Fibroblast of villous mesenchyme (primary cell): ENCODE data around the gene PCNX4. TPM values are rescaled to one million over a fixed set of nuclear protein-coding genes. Genes with fewer than 3 reads are reported as not detected.

Source experiments
- DNase-seq: peaks from one replicate; pipeline ENCODE4 v3.0.0-alpha.2; 2010; ENCODE audit warnings: low read depth
- H3K4me3 ChIP-seq: 2 replicates; pipeline ENCODE4 v1.5.1; 2011; ENCODE audit warnings: low read depth, mild to moderate bottlenecking, low read length
- CTCF ChIP-seq: IDR thresholded peaks from 2 replicates; pipeline ENCODE4 v1.5.1; 2012; ENCODE audit warnings: low read depth, mild to moderate bottlenecking, low read length; ENCODE audit not compliant: insufficient read depth
- total RNA-seq: library from RNA; depleted of rRNA; stranded (reverse); fragments of >200 nt; gene quantifications from 2 replicates; pipeline ENCODE4 v1.2.3, GENCODE V29; 2012

Gene PCNX4
- total RNA-seq, 1 donor: 138 TPM

DNA sequence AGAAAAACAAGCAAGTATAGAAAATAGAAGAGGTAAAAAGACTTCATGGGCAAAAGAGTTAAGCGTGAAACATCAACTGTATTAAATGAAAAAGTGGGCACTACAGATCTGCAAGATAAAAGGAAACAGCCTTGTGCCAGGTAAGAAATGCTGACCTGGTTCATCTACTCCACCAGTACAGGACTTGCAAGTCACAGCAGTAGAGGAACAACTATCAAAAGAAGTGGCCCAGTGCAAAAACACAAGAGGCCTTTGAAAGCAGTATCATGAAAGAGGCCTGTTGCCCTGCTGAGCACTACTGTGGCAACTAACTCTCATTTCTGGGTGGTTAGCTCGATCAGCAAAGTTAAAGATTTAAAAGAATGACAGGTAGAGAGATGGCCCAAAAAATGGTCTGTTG, 62.9 kb downstream of the PCNX4 start:
- DNase-seq: no peak
- no peak overlapping the region for H3K4me3 ChIP-seq
- TF ChIP-seq CTCF: no peak

- no peak for TF ChIP-seq CTCF
- H3K4me3 ChIP-seq: no peak overlapping the region
- no peak for DNase-seq
These were observed 68.7 kb downstream of the PCNX4 start for GRCh38 chr14:60160422-60160821.

DNA sequence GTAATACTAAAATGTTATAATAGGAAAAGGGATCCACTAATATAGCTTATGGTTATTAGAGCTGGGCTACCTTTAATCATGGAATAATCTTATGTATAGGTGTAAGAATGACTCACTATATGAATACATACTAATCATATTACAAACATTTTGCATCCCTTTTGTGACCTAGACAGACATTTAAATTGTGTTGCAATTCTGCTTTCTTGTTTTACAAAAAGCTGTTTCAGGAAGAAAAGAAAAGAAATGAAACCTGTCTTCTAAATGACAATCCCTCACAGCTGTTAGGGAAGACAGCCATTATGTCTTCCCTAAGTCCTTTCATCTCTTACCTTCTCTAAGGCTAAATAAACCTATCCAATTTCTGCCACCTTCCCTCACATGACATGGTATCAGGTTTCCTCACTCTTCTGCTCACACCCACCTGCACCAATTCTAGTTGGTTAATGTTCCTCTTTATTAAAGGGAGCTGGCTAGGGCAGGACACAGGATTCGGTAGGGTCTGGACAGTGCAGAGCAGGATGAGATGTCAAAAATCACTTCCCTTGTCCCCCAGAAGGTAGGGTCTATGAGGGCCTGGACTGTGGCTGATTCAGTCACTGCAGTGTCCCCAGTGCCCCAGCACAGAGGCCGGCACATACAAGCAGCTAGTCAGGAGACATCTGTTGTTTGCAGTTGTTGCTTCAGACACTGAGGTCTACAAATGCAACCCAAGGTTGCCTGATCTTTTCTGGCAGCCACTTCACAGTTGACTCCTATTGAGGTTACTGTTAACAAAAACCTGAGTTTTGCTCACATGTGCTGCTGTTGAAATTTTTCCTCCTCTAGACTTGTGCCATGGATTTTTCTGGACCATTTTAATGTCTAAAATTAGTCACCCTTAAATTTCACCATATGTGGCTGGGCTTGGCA, 69.7 kb downstream of the PCNX4 start:
- TF ChIP-seq CTCF: no peak
- DNase-seq: peak; percentile 73
- H3K4me3 ChIP-seq: no peak overlapping the region

- no peak for DNase-seq
- H3K4me3 ChIP-seq: peak overlapping the region; percentile 95
- TF ChIP-seq CTCF: no peak
These were observed 72.0 kb downstream of the PCNX4 start for GRCh38 chr14:60163693-60164092.

GRCh38 chr14:60164404-60164711, 72.6 kb downstream of the PCNX4 start:
- H3K4me3 ChIP-seq: peak overlapping the region; percentile 95
- peak; percentile 76 for DNase-seq
- no peak for TF ChIP-seq CTCF

DNA sequence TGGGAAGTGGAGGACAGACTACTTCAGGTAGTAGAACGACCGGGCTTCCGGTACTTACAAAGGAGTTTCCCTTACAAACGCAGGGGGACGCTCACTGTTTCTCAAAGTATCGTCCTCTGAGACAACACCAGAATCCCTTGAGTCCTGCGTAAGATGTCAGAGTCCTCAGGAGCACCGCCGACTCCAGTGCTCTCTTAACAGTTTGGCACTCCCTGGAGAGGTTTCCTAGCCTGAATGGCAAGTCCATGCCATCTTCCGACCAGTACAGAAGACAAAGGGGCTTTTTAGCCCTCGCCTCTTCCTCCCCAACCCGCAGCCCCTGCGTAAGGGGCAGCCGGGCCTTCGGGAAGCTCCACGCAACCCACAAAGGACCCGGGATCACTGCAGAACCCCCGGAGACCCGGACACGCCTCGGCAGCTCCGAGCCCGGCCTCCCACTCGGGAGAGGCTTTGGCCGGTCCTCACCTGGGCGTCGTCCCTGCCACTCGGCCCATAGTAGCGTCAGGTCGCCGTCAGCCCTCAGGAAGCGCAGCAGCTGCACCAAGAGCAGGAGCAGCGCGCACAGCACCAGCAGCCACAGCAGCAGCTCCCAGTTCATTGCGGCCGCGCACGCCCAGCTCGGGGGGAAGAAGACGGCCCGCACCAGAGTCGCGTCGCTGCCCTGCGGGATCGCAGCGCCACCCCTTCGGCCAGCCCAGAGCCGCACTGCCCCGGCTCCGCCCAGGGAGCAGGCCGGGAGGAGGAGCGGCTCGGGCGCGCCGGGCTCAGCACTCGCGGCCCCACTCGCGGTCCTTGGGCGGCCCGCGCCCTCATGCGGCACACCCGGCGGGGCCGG, 73.2 kb downstream of the PCNX4 start, which contains the start of gene DHRS7:
TSS of gene DHRS7 (minus strand) at position 687 of the 835 bp plus-strand sequence. CDS start at position 598, 89 bp downstream.
- peak; percentile 52 for TF ChIP-seq CTCF
- H3K4me3 ChIP-seq: peak within 1 kb of the TSS; percentile 95
- peak; percentile 83 for DNase-seq
